ENCODE results near the gene FMN2. TPM values are rescaled to one million over a fixed set of nuclear protein-coding genes. Genes with fewer than 3 reads are reported as not detected.

Gene FMN2
- total RNA-seq, 1 experiment from 2014 or later, result not detected

DNA sequence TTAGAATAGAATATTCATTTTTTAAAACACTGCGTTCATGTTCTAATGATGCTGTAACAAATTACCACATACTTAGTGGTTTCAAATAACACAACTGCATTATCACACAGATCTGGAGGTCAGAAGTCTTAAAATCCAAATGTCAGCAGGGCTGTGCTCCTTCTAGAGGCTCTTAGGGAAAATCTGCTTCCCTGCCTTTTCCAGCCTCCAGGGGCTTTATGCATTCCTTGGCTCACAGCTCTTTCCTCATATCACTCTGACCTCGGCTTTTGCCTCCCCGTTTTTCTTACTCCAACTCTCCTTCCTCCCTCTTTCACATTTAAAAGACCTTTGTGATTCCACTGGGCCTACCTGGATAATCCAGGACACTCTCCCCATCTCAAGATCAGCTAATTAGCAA is 18.6 kb upstream of the FMN2 start:
- Histone ChIP-seq H3K9me3 (ENCODE audit: insufficient read depth, low read depth) (0 out of 2 replicates have a peak, but pooled peaks cover 4% of the 10 kb centered on the region), H3K79me2 (ENCODE audit: low read depth) (no peaks in the 10 kb centered on the region), H3K27ac (no peak overlapping the region), H2AFZ (no peak overlapping the region), H3K36me3 (ENCODE audit: low read depth) (no peaks in the 10 kb centered on the region), H3F3A (ENCODE audit: insufficient read depth, low read depth) (no peaks in the 10 kb centered on the region), H3K9me2 (ENCODE audit: insufficient read depth) (no peaks in the 10 kb centered on the region), H3K4me2 (no peak overlapping the region), H3K27me3 (ENCODE audit: insufficient read depth, low read depth) (peaks cover 10% of the 10 kb centered on the region; the same call in 1 of the 2 replicates), H3K4me1 (replicated peaks; ENCODE audit: insufficient read depth) (no peaks in the 10 kb centered on the region), H3K4me3 (no peak overlapping the region), H4K20me1 (ENCODE audit: insufficient read depth) (no peaks in the 10 kb centered on the region)
- ChIA-PET CTCF (no interaction called here), POLR2A (ENCODE audit: unreplicated experiment) (no interaction called here)
- TF ChIP-seq CTCF (conservative IDR thresholded peaks at IDR 0.05) (no peak), EZH2 (IDR thresholded peaks at IDR 0.05; ENCODE audit: low read depth) (no peak)
- intact Hi-C loops (cut with micrococcal nuclease; ENCODE audit: unreplicated experiment), result no loop called here
- no peak for DNase-seq
- BruUV-seq (replicated peaks), result no TSS peak

GRCh38 chr1:240074422-240074821 is 17.3 kb upstream of the FMN2 start:
- H3K4me3 ChIP-seq, result no peak overlapping the region
- CTCF ChIA-PET, result no interaction called here
- H3K36me3 ChIP-seq (ENCODE audit: low read depth), result no peaks in the 10 kb centered on the region
- BruUV-seq (replicated peaks), result no TSS peak
- DNase-seq, result no peak
- no peaks in the 10 kb centered on the region for H4K20me1 ChIP-seq (ENCODE audit: insufficient read depth)
- no peaks in the 10 kb centered on the region for H3K79me2 ChIP-seq (ENCODE audit: low read depth)
- no peaks in the 10 kb centered on the region for H3K9me3 ChIP-seq (ENCODE audit: insufficient read depth, low read depth)
- intact Hi-C loops (cut with micrococcal nuclease; ENCODE audit: unreplicated experiment), result no loop called here
- H3K27ac ChIP-seq, result no peak overlapping the region
- TF ChIP-seq CTCF (conservative IDR thresholded peaks at IDR 0.05) (no peak), EZH2 (IDR thresholded peaks at IDR 0.05; ENCODE audit: low read depth) (no peak)
- H3F3A ChIP-seq (ENCODE audit: insufficient read depth, low read depth), result no peaks in the 10 kb centered on the region
- POLR2A ChIA-PET (ENCODE audit: unreplicated experiment), result no interaction called here
- H2AFZ ChIP-seq, result no peak overlapping the region
- no peaks in the 10 kb centered on the region for H3K4me1 ChIP-seq (replicated peaks; ENCODE audit: insufficient read depth)
- no peaks in the 10 kb centered on the region for H3K9me2 ChIP-seq (ENCODE audit: insufficient read depth)
- H3K4me2 ChIP-seq, result no peak overlapping the region
- H3K27me3 ChIP-seq (ENCODE audit: insufficient read depth, low read depth), result 0 out of 2 replicates have a peak, but pooled peaks cover 10% of the 10 kb centered on the region

DNA sequence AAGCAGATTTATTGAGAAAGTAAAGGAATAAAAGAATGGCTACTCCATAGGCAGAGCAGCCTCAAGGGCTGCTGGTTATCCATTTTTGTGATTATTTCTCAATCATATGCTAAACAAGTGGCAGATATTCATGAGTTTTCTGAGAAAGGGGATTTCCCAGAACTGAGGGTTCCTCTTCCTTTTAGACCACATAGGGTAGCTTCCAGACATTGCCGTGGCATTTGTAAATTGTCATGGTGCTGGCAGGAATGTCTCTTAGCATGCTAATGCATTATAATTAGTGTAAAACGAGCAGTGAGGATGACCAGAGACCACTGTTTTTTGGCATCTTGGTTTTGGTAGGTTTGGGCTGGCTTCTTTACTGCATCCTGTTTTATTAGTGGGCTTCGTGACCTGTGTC is 16.8 kb upstream of the FMN2 start:
- no peaks in the 10 kb centered on the region for H3K9me3 ChIP-seq (ENCODE audit: insufficient read depth, low read depth)
- BruUV-seq (replicated peaks), result no TSS peak
- no peaks in the 10 kb centered on the region for H3F3A ChIP-seq (ENCODE audit: insufficient read depth, low read depth)
- no peak for TF ChIP-seq CTCF (conservative IDR thresholded peaks at IDR 0.05)
- TF ChIP-seq EZH2 (IDR thresholded peaks at IDR 0.05; ENCODE audit: low read depth), result no peak
- no peaks in the 10 kb centered on the region for H3K79me2 ChIP-seq (ENCODE audit: low read depth)
- ChIA-PET POLR2A (ENCODE audit: unreplicated experiment) (no interaction called here), CTCF (no interaction called here)
- no peak overlapping the region for H3K27ac ChIP-seq
- no peaks in the 10 kb centered on the region for H3K36me3 ChIP-seq (ENCODE audit: low read depth)
- intact Hi-C loops (cut with micrococcal nuclease; ENCODE audit: unreplicated experiment), result no loop called here
- no peak overlapping the region for H3K4me2 ChIP-seq
- no peak for DNase-seq
- 0 out of 2 replicates have a peak, but pooled peaks cover 10% of the 10 kb centered on the region for H3K27me3 ChIP-seq (ENCODE audit: insufficient read depth, low read depth)
- H3K9me2 ChIP-seq (ENCODE audit: insufficient read depth), result no peaks in the 10 kb centered on the region
- no peak overlapping the region for H2AFZ ChIP-seq
- no peaks in the 10 kb centered on the region for H3K4me1 ChIP-seq (replicated peaks; ENCODE audit: insufficient read depth)
- no peaks in the 10 kb centered on the region for H4K20me1 ChIP-seq (ENCODE audit: insufficient read depth)
- H3K4me3 ChIP-seq, result no peak overlapping the region
